Measurements from ENCODE around the gene STK32C. TPM values are rescaled to one million over a fixed set of nuclear protein-coding genes. Genes with fewer than 3 reads are reported as not detected.

The STK32C gene
- total RNA-seq, 1 experiment from 2014 or later, result 16.5 TPM

GRCh38 chr10:132273966-132274365 is 33.8 kb downstream of the STK32C start:
- no peaks in the 10 kb centered on the region for H3K27me3 ChIP-seq (replicated peaks; ENCODE audit: insufficient read depth, low read depth, low read length, poor library complexity)
- CTCF ChIA-PET, result no interaction called here
- no peak for DNase-seq (ENCODE audit: low spot score)
- no TSS peak for BruUV-seq (replicated peaks)
- no peaks in the 10 kb centered on the region for H3K9me3 ChIP-seq (ENCODE audit: low read depth, low read length, poor library complexity, severe bottlenecking)
- no peak for TF ChIP-seq CTCF (conservative IDR thresholded peaks at IDR 0.05; ENCODE audit: low read depth, low read length)
- no peak for TF ChIP-seq EZH2 (IDR thresholded peaks at IDR 0.05; ENCODE audit: borderline replicate concordance, low read depth, low read length, poor library complexity, severe bottlenecking)
- intact Hi-C loops (cut with micrococcal nuclease; ENCODE audit: unreplicated experiment), result no loop called here
- no peaks in the 10 kb centered on the region for H3K4me1 ChIP-seq (ENCODE audit: insufficient read depth, low read length, poor library complexity, severe bottlenecking)
- H3K36me3 ChIP-seq (ENCODE audit: insufficient read depth, low read length, poor library complexity, severe bottlenecking), result no peaks in the 10 kb centered on the region
- no peak overlapping the region for H3K27ac ChIP-seq (ENCODE audit: low read depth, low read length, poor library complexity, severe bottlenecking)
- no peak overlapping the region for H3K4me3 ChIP-seq (ENCODE audit: low read depth, low read length, poor library complexity, severe bottlenecking)
- POLR2A ChIA-PET (ENCODE audit: low non-redundant PET), result no interaction called here

GRCh38 chr10:132273304-132273944 is 34.3 kb downstream of the STK32C start:
- CTCF ChIA-PET, result no interaction called here

GRCh38 chr10:132272231-132272971 is 35.3 kb downstream of the STK32C start:
- TF ChIP-seq EZH2 (IDR thresholded peaks at IDR 0.05; ENCODE audit: borderline replicate concordance, low read depth, low read length, poor library complexity, severe bottlenecking), result no peak
- no peak for TF ChIP-seq CTCF (conservative IDR thresholded peaks at IDR 0.05; ENCODE audit: low read depth, low read length)
- H3K4me1 ChIP-seq (ENCODE audit: insufficient read depth, low read length, poor library complexity, severe bottlenecking), result no peaks in the 10 kb centered on the region
- H3K4me3 ChIP-seq (ENCODE audit: low read depth, low read length, poor library complexity, severe bottlenecking), result no peak overlapping the region
- ChIA-PET CTCF (no interaction called here), POLR2A (ENCODE audit: low non-redundant PET) (no interaction called here)
- intact Hi-C loops (cut with micrococcal nuclease; ENCODE audit: unreplicated experiment), result no loop called here
- no peaks in the 10 kb centered on the region for H3K36me3 ChIP-seq (ENCODE audit: insufficient read depth, low read length, poor library complexity, severe bottlenecking)
- no peak for DNase-seq (ENCODE audit: low spot score)
- no peak overlapping the region for H3K27ac ChIP-seq (ENCODE audit: low read depth, low read length, poor library complexity, severe bottlenecking)
- no peaks in the 10 kb centered on the region for H3K27me3 ChIP-seq (replicated peaks; ENCODE audit: insufficient read depth, low read depth, low read length, poor library complexity)
- no peaks in the 10 kb centered on the region for H3K9me3 ChIP-seq (ENCODE audit: low read depth, low read length, poor library complexity, severe bottlenecking)
- no TSS peak for BruUV-seq (replicated peaks)

More at GRCh38 chr10:132273304-132273944, 34.3 kb downstream of the STK32C start:
- H3K9me3 ChIP-seq (ENCODE audit: low read depth, low read length, poor library complexity, severe bottlenecking), result no peaks in the 10 kb centered on the region
- H3K4me1 ChIP-seq (ENCODE audit: insufficient read depth, low read length, poor library complexity, severe bottlenecking), result no peaks in the 10 kb centered on the region
- no peak overlapping the region for H3K4me3 ChIP-seq (ENCODE audit: low read depth, low read length, poor library complexity, severe bottlenecking)
- no peak for DNase-seq (ENCODE audit: low spot score)
- no peak overlapping the region for H3K27ac ChIP-seq (ENCODE audit: low read depth, low read length, poor library complexity, severe bottlenecking)
- TF ChIP-seq CTCF (conservative IDR thresholded peaks at IDR 0.05; ENCODE audit: low read depth, low read length) (no peak), EZH2 (IDR thresholded peaks at IDR 0.05; ENCODE audit: borderline replicate concordance, low read depth, low read length, poor library complexity, severe bottlenecking) (no peak)
- no peaks in the 10 kb centered on the region for H3K36me3 ChIP-seq (ENCODE audit: insufficient read depth, low read length, poor library complexity, severe bottlenecking)
- intact Hi-C loops (cut with micrococcal nuclease; ENCODE audit: unreplicated experiment), result no loop called here
- BruUV-seq (replicated peaks), result no TSS peak
- POLR2A ChIA-PET (ENCODE audit: low non-redundant PET), result no interaction called here
- no peaks in the 10 kb centered on the region for H3K27me3 ChIP-seq (replicated peaks; ENCODE audit: insufficient read depth, low read depth, low read length, poor library complexity)

Measured in A673 (cell line).